CD4-positive, alpha-beta T cell (primary cell): Measurements from ENCODE around the gene OSBPL1A. TPM values are rescaled to one million over a fixed set of nuclear protein-coding genes. Genes with fewer than 3 reads are reported as not detected.

Source experiments
- ATAC-seq: fragments of 200-7000 bp; cut with Tn5 transposase; one replicate; pipeline ENCODE4 v1.10.0; 2022; ENCODE audit warnings: mild to moderate bottlenecking; ENCODE audit not compliant: poor library complexity
- CTCF ChIA-PET: fragments of 350-600 bp; sonication (Branson Sonifier 250); formaldehyde crosslinking; loops from one replicate; lab custom pipeline; 2021; ENCODE audit warnings: antibody characterized with exemption, inconsistent platforms; lab: Charles Lee
- POLR2A ChIA-PET: fragments of 350-600 bp; sonication (Branson Sonifier 250); formaldehyde crosslinking; loops from one replicate; lab custom pipeline; 2021; ENCODE audit warnings: antibody characterized with exemption, inconsistent platforms; lab: Charles Lee
- DNase-seq, 14 experiments: peaks; one replicate each; pipeline ENCODE4 v3.0.0-alpha.2; 2013 to 2020; ENCODE audit warnings: mixed read lengths in 2 of 14
- H3K27ac ChIP-seq, 2 donors: one replicate each; pipeline versions ENCODE4 v1.5.1 to v1.7.0; 2013; ENCODE audit warnings: low read length in 2 of 2, low read depth in 1 of 2, mild to moderate bottlenecking in 1 of 2
- H3K27me3 ChIP-seq, 2 experiments: 1 replicate in 1 of 2; 2 replicates in 1 of 2; pipeline versions ENCODE4 v1.6.1 to v1.7.0; 2013; ENCODE audit warnings: low read length in 2 of 2, control low read depth in 1 of 2, mild to moderate bottlenecking in 1 of 2, moderate library complexity in 1 of 2; ENCODE audit not compliant: insufficient read depth in 2 of 2, control insufficient read depth in 1 of 2
- H3K36me3 ChIP-seq: one replicate; pipeline ENCODE4 v1.6.1; 2013; ENCODE audit warnings: low read length, control low read depth; ENCODE audit not compliant: insufficient read depth
- H3K4me1 ChIP-seq: one replicate; pipeline ENCODE4 v1.6.1; 2013; ENCODE audit warnings: low read length, control low read depth; ENCODE audit not compliant: insufficient read depth
- H3K4me3 ChIP-seq: one replicate; pipeline ENCODE4 v1.5.1; 2013; ENCODE audit warnings: mild to moderate bottlenecking, low read length, moderate library complexity
- H3K9me3 ChIP-seq, 2 experiments: 1 replicate in 1 of 2; 2 replicates in 1 of 2; pipeline versions ENCODE4 v1.6.1 to v1.7.0; 2013; ENCODE audit warnings: low read length in 2 of 2, mild to moderate bottlenecking in 2 of 2, control low read depth in 1 of 2, moderate library complexity in 1 of 2; ENCODE audit not compliant: control insufficient read depth in 1 of 2, insufficient read depth in 1 of 2
- H3K27ac Mint-ChIP-seq: one replicate; pipeline ENCODE4 v1.8.0; 2020; ENCODE audit warnings: mixed read lengths
- H3K27me3 Mint-ChIP-seq: one replicate; pipeline ENCODE4 v1.8.0; 2021; ENCODE audit warnings: mixed read lengths
- H3K36me3 Mint-ChIP-seq: one replicate; pipeline ENCODE4 v1.8.0; 2021; ENCODE audit warnings: low read depth, mixed read lengths
- H3K4me1 Mint-ChIP-seq: one replicate; pipeline ENCODE4 v1.8.0; 2021; ENCODE audit warnings: low read depth, mixed read lengths
- H3K4me3 Mint-ChIP-seq: one replicate; pipeline ENCODE4 v1.8.0; 2020; ENCODE audit warnings: mild to moderate bottlenecking, mixed read lengths
- H3K9me3 Mint-ChIP-seq: one replicate; pipeline ENCODE4 v1.8.0; 2020; ENCODE audit warnings: mixed read lengths
- CTCF ChIP-seq: fragments of 200-600 bp; IDR thresholded peaks from one replicate; pipeline ENCODE4 v1.8.0; 2022; ENCODE audit warnings: antibody characterized with exemption, mild to moderate bottlenecking
- intact Hi-C, 2 experiments: fragments of 100-400 bp; cut with DNase I in 1 of 2; cut with micrococcal nuclease in 1 of 2; formaldehyde crosslinking; loops; one replicate each; pipeline versions ENCODE4 v1.15.1 to v1.9.0; 2023 to 2025; cut with DNase I, micrococcal nuclease
- total RNA-seq, 174 experiments: library from RNA in 2 of 174; stranded (reverse) in 2 of 174; gene quantifications; one replicate each; pipeline ENCODE4 v1.2.3 and lab custom pipeline; 2021 to 2026

Gene OSBPL1A
- total RNA-seq, 2 experiments from 2014 or later: 2.7 TPM

DNA sequence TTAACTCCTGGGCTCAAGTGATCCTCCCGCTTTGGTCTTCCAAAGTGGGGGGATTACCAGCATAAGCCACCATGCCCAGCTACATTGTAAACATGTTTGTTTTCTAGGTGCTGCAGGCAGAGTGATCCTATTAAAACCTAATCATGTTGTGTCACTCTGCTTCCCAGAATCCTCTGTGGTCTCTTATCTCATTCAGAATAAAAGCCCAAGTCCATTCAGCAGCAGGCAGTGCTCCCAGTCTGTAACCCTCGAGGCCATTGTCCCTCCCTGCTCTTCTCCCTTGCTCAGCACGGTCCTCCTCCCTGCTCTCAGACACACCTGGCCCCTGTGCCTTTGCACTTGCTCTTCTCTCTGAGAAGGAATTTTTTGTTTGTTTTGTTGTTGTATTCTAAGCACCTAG lies 269.9 kb downstream of the OSBPL1A start:
- no peaks in the 10 kb centered on the region for H3K27me3 Mint-ChIP-seq
- intact Hi-C loops: no loop called here
- peaks cover 95% of the 10 kb centered on the region for H3K36me3 ChIP-seq
- H3K4me3 ChIP-seq: no peak overlapping the region
- no peaks in the 10 kb centered on the region for H3K4me1 ChIP-seq
- H3K27me3 ChIP-seq: no peaks in the 10 kb centered on the region
- H3K27ac Mint-ChIP-seq: peak overlapping the region; percentile 23
- no peak overlapping the region for H3K27ac ChIP-seq
- no peaks in the 10 kb centered on the region for H3K9me3 ChIP-seq
- ChIA-PET CTCF (no interaction called here), POLR2A (interaction anchor here (1.0 kb wide), 1 partner anchor 11 kb away, joined by 3 read pairs; no protein-coding TSS in a partner anchor)
- TF ChIP-seq CTCF: no peak
- H3K36me3 Mint-ChIP-seq: peaks cover 92% of the 10 kb centered on the region
- ATAC-seq: no peak
- peaks cover 2% of the 10 kb centered on the region for H3K4me1 Mint-ChIP-seq
- no peaks in the 10 kb centered on the region for H3K9me3 Mint-ChIP-seq
- no peak overlapping the region for H3K4me3 Mint-ChIP-seq
- DNase-seq: no peak

DNA sequence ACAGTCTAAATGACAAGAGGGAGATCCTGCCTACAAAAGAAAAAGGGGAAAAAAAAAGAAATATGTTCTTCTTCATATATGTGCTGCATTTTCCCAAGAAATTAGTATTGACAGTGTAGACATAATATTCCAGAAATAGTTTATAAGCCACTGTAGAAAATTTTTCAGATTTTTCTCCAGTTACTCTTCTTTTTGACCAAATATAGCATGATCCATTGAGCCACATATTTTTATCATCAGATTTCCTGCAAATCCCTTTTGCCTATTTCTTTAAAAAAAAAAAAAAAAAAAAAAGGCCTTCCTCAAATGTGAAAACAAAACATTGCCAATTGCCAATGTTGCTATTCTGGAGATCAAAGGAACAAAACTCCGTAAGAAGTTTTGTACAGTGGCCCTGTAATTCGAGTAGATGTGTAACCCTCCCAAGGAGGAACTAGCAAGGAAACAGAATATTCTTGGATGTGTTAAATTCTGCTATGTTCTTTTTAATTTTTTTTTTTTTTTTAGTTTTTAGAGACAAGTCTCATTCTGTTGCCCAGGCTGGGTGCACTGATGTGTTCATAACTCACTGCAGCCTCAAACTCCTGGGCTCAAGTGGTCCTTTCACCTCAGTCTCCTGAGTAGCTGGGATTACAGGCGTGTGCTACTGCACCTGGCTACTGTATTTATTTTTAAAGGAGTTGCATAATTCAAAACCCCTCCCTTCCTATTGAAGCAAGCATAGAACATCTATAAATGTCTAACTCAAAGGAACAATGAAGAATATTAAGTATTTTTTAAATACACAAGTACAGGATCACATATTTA lies 271.3 kb downstream of the OSBPL1A start:
- intact Hi-C loops: no loop called here
- H3K4me3 ChIP-seq: no peak overlapping the region
- no peak for ATAC-seq
- Mint-ChIP-seq H3K9me3 (no peaks in the 10 kb centered on the region), H3K27ac (peak overlapping the region; percentile 27), H3K4me3 (no peak overlapping the region), H3K27me3 (no peaks in the 10 kb centered on the region), H3K36me3 (peaks cover 91% of the 10 kb centered on the region), H3K4me1 (peaks cover 5% of the 10 kb centered on the region)
- H3K27ac ChIP-seq: no peak overlapping the region
- ChIA-PET CTCF (no interaction called here), POLR2A (interaction anchor here (1.0 to 1.2 kb wide), 2 partner anchors 10 to 12 kb away, joined by 3 read pairs; partner anchors contain the start of gene CABYR)
- peaks cover 93% of the 10 kb centered on the region for H3K36me3 ChIP-seq
- H3K4me1 ChIP-seq: no peaks in the 10 kb centered on the region
- no peak for DNase-seq
- no peaks in the 10 kb centered on the region for H3K27me3 ChIP-seq
- no peak for TF ChIP-seq CTCF
- H3K9me3 ChIP-seq: no peaks in the 10 kb centered on the region

GRCh38 chr18:24121625-24122024 lies 276.0 kb downstream of the OSBPL1A start:
- Histone ChIP-seq H3K4me1 (no peaks in the 10 kb centered on the region), H3K27me3 (no peaks in the 10 kb centered on the region), H3K36me3 (peaks cover 84% of the 10 kb centered on the region), H3K9me3 (no peaks in the 10 kb centered on the region), H3K4me3 (no peak overlapping the region), H3K27ac (no peak overlapping the region)
- no peaks in the 10 kb centered on the region for H3K27me3 Mint-ChIP-seq
- H3K36me3 Mint-ChIP-seq: peaks cover 91% of the 10 kb centered on the region
- peaks cover 22% of the 10 kb centered on the region for H3K4me1 Mint-ChIP-seq
- H3K4me3 Mint-ChIP-seq: no peak overlapping the region
- ATAC-seq: no peak
- H3K9me3 Mint-ChIP-seq: no peaks in the 10 kb centered on the region
- no peak overlapping the region for H3K27ac Mint-ChIP-seq
- intact Hi-C loops: no loop called here
- CTCF ChIA-PET: no interaction called here
- no peak for DNase-seq
- no peak for TF ChIP-seq CTCF
- POLR2A ChIA-PET: no interaction called here
